NCI-H2196 (cell line): ENCODE data around the gene LRRC2.
"Not testable (repeated sequence)": the region's sequence is repeated elsewhere in the genome, so short reads cannot be mapped to it uniquely, and the experiment has no call there.

ENCODE experiments used
- DNase-seq: peaks from one replicate; lab custom pipeline; 2025; ENCODE audit not compliant: unreplicated experiment; lab: John Stamatoyannopoulos, UW

LRRC2 gene

DNA sequence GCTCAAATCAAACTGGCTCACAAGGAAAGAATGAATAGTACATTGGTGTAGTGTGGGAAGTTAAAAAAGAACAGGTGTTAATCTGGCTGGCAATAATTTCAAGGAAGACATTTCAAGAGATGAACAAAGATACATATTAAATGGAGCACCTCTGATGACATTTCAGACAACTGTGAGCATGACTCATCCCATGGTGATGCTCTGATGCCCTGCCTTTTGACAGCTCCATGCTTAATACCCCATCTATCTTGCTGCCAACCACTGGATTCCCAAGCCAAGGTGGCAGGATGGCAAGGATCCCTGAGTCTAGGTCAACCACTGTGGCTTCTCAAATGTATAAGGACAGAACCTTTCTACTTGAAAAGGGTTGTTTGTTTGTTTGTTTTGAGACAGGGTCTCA lies 29.3 kb downstream of the LRRC2 start:
- no peak for DNase-seq

DNA sequence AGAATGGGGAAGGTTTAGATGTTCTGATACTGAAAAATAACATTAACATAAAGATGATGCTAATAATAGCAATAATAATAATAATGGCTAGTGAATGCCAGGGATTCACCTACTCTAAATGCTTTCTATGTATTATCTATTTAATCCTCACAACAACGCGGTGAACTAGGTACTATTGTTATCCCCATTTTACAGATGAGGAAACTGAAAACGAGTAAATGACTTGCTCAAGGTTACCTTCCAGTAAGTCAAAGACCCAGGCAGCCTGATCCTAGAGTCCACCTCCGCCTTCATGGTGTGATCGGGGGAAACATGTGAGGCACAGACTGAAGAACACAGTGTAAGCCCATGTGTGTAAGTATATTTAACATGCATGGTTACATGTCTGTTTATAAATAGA lies 30.4 kb downstream of the LRRC2 start:
- no peak for DNase-seq

DNA sequence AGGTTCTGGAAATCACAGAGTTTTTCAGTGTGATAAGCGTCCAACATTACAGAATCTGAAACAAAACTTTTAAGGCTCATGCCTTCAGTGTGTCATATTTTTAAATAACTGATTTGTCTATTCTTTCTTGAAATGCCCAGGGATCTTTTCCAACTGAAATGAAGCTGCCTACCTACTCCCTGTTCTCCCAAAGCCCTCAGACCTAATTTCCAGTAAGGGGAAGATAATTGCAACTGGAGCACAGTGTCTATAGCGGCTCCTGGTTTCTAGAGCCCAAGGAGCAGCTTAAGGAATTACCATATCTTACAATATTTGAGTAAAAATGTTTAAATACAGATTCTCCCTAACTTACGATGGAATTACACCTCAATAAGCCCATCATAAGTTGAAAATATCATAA lies 33.0 kb downstream of the LRRC2 start:
- no peak for DNase-seq

DNA sequence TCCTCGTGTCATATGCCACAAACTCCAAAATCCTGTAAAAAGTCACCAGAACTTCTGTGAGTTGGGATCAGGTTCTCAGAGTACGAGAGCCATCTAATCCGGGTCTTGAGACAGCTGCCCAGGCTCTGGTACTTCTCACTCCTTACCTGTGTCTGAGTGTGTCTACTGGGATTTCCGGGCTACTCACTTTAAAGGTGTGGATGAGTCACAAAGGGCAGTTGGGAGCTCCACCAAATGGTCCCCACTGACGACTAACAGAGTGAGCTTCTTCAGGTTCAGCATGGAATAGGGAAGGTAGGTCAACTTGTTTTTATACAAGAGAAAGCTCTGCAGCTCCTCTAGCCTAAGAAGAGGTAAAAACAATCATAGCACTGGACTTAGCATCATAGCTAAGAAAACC lies 38.9 kb downstream of the LRRC2 start:
- no peak for DNase-seq

DNA sequence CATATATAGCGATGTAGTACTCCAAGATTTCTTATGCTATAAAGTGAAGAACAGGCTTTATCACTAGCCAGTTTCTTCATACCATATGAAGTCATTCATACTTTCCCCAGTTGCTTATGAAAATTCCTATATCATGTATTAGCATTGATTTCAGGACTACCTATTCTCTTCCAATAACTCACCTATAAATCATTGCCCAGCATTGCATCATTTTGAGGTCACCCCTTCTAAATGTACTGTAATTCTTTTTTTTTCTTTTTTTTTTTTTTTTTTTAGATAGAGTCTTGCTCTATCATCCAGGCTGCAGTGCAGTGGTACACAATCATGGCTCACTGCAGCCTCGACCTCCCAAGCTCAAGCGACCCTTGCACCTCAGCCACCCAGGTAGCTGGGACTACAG lies 41.3 kb downstream of the LRRC2 start:
- no peak for DNase-seq

DNA sequence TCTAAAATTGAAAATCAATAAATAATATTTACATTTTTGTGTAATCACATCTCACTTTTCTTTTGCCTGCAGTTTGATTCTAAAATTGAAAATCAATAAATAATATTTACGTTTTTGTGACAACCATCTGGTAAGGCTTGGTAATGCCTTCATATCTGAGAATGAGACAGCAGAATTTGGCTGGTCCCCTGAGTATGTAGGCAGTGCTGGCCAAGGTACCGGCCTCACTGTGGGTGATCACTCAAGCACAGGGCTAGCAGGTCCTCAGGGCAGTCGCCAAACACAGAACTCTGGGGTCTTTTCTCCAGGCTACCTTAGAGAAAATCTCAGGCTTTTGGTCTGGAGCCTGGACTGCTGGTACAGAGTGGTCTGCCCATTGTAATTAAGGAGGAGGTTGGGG lies 42.1 kb downstream of the LRRC2 start:
- DNase-seq: no peak

DNA sequence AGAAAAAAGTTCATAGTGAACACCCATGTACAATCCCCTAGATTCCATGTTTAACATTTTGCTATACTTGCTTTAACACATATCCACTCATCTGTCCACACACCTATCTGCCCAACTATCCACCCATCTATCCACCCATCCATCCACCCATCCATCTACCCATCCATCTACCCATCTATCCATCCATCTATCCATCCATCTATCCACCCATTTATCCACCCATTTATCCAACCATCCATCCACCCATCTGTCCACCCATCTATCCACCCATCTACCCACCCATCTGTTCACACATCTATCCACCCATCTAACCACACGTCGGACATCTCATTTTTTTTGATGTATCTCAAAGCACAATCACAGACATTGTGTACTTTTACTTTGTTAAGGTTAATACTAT lies 42.5 kb downstream of the LRRC2 start:
- no peak for DNase-seq

DNA sequence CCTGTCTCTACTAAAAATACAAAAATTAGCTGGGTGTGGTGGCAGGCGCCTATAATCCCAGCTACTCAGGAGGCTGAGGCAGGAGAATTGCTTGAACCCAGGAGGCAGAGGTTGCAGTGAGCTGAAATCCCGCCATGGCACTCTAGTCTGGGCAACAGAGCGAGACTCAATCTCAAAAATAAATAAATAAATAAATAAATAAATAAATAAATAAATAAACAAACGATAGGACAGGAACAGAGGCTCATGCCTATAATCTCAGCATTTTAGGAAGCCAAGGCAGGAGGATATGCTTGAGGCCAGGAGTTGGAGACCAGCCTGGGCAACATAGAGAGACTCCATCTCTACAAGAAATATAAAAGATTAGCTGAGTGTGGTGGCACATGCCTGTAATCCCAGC lies 43.9 kb downstream of the LRRC2 start:
- DNase-seq: not testable (repeated sequence)

DNA sequence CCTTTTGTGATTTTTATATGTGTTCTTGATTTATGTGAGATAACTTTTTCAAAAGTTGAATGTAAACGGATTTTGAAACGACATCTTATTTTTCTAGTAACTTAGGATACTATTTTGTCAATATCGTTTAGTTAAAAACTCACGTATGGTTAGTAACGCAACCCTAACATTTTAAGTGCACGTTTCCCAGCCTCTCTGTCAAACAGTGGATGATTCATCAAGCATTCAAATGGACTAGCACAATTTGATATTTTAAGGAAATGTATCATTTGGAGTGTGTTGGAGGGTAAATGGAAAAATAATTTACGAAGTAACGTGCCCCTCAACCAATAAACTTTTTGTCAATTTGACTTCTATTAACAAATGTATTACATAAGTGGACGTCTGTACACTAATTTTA lies 45.0 kb downstream of the LRRC2 start:
- DNase-seq: no peak

DNA sequence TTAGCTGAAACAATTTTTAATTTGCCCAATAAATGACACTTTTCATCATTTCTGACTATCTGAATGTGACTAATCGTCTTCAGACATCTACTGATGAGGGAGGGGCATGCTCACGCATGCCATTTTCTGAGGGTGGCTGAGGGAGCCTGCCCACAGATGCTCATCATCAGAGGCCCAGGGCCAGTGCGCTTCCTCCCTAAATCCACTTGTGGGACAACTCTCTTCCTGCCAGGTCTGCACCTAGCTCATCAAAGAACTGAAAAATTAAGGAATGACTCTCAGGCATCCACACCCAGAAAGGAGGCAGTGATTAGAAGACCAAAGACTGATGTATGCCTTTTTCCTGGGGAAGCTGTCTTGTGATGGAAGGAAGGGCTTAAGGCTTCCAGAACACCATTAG lies 45.6 kb downstream of the LRRC2 start:
- no peak for DNase-seq

DNA sequence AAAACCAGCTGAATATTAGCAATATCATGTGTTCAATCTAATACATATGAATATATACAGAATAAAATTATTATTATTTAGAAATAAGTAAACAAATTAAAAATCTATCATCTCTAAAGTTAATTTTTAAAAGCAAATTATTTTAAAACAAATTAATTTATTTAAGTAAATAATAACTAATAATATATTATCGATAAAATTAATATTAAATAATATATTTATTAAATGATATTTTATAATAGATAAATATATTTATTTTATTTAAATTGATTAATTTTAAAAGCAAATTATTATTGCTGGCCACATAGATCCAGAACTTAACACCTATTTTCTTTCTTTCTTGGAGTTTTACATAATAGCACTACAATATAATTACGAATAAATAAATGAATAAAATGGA lies 46.1 kb downstream of the LRRC2 start:
- no peak for DNase-seq

DNA sequence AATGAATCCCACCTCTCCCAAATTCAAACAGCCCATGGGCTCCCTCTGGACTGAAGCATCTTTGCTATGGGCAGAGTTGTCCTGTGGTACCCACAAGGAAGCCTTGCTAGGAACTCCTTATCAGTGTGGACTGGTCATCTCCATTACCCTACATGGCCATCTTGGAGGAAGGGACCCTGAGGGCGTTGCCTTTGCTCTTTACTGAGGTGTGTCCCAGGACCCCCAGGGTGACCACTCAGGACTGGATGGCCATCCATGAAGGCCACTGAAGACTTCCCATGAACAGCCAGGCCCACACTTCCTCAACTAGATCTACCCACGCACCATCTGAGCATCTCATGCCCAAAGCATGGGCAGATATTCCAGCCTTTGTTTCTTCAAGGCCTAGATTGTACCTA lies 48.3 kb downstream of the LRRC2 start:
- DNase-seq: no peak

DNA sequence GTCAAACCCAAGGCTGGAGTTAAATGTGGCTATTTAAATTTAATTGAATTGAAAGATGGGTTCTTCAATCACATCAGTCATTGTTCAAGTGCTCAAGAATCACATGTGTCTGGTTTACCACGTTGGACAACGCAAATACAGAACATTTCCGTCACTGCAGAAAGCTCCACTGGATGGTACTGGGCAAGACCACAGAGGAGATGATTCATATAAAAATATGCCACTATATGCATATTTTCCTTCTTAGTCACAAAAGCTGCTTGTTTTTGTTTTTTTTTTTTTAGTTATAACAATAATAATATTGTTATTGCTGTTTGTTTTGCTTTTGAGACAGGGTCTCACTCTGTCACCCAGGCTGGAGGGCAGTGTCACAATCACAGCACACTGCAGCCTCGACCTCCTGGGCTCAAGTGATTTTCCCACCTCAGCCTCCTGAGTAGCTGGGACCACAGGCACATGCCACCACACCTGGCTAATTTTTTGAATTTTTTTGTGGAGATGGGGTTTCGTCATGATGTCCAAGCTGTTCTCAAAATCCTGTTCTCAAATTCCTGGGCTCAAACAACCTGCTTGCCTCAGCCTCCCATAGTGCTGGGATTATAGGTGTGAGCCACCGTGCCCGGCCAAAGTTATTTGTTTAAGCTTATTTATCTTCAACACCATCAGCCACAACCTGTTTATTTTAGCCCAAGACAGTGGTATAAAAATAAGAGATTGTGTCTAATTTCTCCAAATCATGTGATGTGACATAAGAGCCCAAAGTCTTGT lies 48.9 kb downstream of the LRRC2 start:
- no peak for DNase-seq

DNA sequence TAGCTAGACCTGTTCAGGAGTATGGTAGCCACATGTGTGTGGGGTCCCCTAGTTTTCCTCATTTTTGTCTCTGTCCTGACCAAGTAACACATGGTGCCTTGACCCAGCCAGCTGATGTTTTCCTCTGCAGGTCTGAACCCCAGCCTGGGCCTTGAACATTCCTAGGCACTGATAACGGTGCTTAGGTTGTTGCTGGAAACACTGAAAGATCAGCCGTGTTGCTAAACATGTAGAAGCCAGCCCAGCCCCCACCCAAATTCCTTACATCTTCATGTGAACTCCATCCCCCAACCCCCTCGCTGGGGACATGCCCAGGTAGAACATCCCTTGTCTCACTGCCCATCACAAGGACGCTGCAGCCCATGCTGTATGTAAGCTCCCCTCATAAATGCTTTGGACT lies 49.6 kb downstream of the LRRC2 start:
- DNase-seq: no peak

DNA sequence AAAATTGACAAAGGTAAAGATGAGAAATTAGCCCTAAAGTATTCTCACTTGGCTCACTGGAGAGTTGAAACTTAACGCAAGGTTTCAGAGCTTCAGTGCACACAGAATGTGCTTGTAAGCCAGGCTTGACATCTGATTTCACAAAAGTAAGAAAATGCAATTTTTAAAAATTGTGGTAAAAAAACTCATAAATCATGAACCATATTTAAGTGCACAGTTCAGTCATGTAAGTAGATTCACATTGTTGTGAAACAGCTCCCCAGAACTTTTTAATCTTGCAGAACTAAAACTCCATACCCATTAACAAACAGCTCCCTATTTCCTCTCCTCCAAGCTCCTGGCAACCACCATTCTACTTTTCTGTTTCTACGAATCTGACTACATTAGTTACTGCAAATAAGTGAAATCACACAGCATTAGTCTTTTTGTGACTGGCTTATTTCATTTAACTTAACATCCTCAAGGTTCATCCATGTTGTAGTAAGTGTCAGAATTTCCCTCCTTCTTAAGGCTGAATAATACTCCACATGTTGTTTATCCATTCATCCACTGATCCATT lies 53.8 kb downstream of the LRRC2 start:
- no peak for DNase-seq

DNA sequence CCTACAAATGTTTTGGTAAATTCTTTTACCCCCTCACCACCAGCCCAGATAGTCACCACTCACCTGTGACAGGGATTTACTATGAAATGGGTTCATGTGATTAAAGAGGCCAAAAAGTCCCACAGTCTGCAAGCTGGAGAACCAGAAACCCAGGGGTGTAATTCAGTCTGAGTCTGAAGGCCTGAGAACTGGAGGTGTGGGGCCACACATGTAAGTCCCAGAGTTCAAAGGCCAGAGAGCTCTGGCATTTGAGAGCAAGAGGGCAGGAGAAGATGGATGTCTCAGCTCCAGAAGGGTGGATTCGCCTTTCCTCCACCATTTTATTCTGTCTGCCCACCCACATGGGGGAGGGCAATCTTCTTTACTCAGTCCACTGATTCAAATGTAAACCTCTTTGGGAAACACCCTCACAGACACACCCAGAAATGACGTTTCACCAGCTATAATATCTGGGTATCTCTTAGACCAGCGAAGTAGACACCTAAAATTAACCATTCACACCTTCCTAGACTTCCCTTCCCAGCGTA lies 56.4 kb downstream of the LRRC2 start:
- no peak for DNase-seq

DNA sequence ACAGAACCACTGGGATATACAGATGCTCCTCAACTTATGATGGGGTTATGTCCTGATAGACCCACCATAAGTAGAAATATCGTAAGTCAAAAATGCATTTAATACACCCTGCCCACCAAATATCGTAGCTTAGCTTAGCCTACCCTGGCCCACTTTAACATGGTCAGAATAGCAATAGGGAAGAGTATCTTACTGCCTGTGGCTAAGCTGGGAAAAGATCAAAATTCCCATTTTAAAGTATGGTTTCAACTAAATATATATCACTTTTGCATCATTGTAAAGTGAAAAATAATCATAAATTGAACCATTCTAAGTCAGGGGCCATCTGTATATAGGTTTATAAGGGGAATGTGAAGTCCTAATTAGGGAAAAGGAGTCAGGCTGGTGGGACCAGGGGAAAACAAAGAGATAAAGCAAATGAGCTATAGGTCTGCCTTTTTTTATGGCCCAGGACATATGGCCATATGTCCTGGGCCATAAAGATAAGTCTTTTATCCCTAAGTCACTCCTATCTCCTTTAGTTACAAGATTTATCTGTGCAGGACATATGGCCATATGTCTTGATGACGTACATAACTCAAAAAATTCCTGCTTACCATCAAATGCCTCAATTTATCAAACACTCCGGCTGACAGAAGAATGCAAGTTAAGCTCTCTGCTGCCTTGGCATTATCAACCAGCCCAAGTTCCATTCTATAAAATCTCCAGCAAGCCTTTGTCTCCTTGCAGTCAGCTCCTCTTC lies 57.1 kb downstream of the LRRC2 start:
- DNase-seq: no peak

DNA sequence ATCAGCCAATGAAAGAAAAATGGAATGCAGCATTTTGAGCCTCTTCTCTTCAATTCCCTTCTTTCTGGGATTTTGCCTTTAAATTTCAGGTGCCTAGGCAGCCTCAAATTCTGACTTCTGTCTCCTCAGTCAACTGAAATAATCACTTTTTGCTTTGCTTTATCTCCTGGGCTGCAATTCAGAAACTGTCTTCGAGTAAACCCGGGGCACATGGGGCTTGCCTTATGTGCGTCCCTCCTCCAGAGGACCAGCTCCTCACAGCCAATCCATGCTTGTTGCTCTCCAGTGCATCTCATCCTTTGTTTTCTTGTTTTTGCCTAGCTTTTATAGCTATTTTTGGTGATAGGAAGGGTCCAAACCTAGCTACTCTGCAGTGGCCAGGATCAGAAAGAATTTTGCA lies 59.6 kb downstream of the LRRC2 start:
- no peak for DNase-seq

DNA sequence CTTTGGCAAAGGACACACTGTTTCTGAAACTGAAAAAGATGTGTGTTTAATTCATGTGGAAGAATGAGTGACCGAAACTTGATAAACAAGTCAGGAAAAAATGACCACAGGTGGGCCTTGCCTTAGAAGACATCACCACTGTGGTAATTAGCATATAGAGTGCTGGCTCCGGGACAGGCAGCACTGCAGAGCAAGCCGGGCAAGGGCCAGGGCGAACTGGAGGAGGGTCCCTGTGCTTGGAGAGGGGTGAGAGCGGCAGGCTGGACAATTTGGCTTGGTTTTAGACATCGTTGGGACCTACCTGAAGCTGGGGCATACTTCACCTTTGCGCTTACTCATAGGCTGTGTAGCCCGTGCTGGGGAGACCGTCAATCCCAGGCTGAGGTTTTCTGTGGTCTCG lies 60.1 kb downstream of the LRRC2 start:
- DNase-seq: no peak

DNA sequence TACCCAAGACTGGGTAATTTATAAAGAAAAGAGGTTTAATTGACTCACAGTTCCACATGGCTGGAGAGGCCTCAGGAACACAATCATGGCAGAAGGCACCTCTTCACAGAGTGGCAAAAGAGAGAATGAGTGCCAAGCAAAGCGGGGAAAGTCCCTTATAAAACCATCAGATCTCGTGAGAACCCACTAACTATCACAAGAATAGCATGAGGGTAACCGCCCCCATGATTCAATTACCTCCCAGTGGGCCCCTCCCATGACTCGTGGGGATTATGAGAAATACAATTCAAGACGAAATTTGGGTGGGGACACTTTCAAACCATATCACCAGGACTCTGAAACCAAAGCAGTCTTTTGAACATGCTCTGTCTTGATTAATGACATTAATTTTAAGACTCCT lies 61.3 kb downstream of the LRRC2 start:
- DNase-seq: no peak

DNA sequence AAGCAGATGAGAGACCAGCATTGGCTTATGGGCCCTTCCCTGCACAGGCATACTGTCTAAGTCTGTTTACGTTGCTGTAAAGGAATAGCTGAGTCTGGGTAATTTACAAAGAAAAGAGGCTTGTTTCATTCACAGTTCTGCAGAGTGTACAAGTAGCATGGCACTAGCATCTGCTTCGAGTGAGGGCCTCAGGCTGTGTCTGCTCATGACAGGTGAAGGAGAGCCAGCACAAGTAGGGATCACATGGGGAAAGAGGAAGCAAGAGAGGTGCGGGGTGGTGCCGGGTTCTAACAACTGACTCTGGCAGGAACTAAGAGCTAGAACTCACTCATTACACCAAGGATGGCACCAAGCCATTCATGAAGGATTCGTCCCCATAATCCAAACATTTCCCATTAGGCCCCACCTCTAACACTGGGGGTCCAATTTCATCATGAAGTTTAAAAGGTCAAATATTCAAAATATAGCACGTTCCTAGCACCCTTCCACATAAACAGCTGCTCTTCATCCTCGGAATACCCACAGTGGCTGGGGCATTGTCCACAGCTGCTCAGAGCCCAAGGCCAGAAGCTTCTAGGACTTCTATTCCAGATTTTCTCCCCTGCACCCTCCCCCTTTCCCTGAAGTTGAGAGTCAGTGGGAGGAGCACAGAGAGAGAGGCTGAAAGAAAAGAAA lies 62.8 kb downstream of the LRRC2 start:
- DNase-seq: no peak

DNA sequence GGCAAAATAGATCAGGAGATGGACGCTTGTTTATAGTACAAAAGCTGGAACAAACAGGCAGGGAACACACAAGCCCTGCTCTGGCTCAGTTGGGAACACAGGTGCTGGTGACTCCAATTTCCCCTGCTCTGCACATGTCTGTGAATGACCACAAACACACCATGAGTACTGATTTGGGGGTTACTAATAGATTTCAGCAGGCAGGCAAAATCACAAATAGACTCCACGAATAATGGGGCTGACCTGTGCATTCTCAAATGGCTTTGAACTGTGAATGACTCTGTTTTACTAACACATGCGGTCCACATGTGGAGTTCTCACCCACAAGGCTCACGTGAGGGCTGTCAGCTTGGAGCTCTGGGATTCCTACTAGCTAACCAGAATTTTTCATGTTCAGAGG lies 64.4 kb downstream of the LRRC2 start:
- DNase-seq: no peak
